Measurements from ENCODE around the gene PARP3.

The PARP3 gene

GRCh38 chr3:51968883-51969678 is 26.9 kb downstream of the PARP3 start:
- peak overlapping the region; percentile 66 for H3K9ac ChIP-seq (ENCODE audit: low read length)
- H3K4me3 ChIP-seq (ENCODE audit: low read depth, low read length), result peak overlapping the region; percentile 68

GRCh38 chr3:51969841-51970240 is 27.7 kb downstream of the PARP3 start:
- Histone ChIP-seq H3K9me3 (ENCODE audit: control insufficient read depth, insufficient read depth, low read depth, low read length) (no peaks in the 10 kb centered on the region), H3K27me3 (ENCODE audit: control insufficient read depth, insufficient read depth, low read length) (peaks cover 26% of the 10 kb centered on the region; the same call in 1 of the 2 replicates), H3K9ac (ENCODE audit: low read length) (no peak overlapping the region), H3K36me3 (ENCODE audit: control insufficient read depth, insufficient read depth, low read length) (no peaks in the 10 kb centered on the region), H3K4me1 (ENCODE audit: control insufficient read depth, insufficient read depth, low read length) (peaks cover 51% of the 10 kb centered on the region), H3K27ac (ENCODE audit: low read depth, low read length) (no peak overlapping the region), H3K4me3 (ENCODE audit: low read depth, low read length) (no peak overlapping the region)

More at GRCh38 chr3:51968883-51969678, 26.9 kb downstream of the PARP3 start:
- Histone ChIP-seq H3K36me3 (ENCODE audit: control insufficient read depth, insufficient read depth, low read length) (no peaks in the 10 kb centered on the region), H3K27me3 (ENCODE audit: control insufficient read depth, insufficient read depth, low read length) (peaks cover 19% of the 10 kb centered on the region; the same call in 1 of the 2 replicates), H3K27ac (ENCODE audit: low read depth, low read length) (peak overlapping the region; percentile 79; the same call in 1 of the 2 replicates), H3K4me1 (ENCODE audit: control insufficient read depth, insufficient read depth, low read length) (peaks cover 51% of the 10 kb centered on the region), H3K9me3 (ENCODE audit: control insufficient read depth, insufficient read depth, low read depth, low read length) (no peaks in the 10 kb centered on the region)

- no peak overlapping the region for H3K4me3 ChIP-seq (ENCODE audit: low read depth, low read length)
- no peak overlapping the region for H3K9ac ChIP-seq (ENCODE audit: low read length)
- no peak overlapping the region for H3K27ac ChIP-seq (ENCODE audit: low read depth, low read length)
Observed at GRCh38 chr3:51970606-51971300, 28.6 kb downstream of the PARP3 start.

GRCh38 chr3:51971350-51971749 is 29.2 kb downstream of the PARP3 start:
- Histone ChIP-seq H3K27ac (ENCODE audit: low read depth, low read length) (no peak overlapping the region), H3K4me3 (ENCODE audit: low read depth, low read length) (no peak overlapping the region), H3K36me3 (ENCODE audit: control insufficient read depth, insufficient read depth, low read length) (no peaks in the 10 kb centered on the region), H3K27me3 (ENCODE audit: control insufficient read depth, insufficient read depth, low read length) (peaks cover 26% of the 10 kb centered on the region), H3K9ac (ENCODE audit: low read length) (no peak overlapping the region), H3K9me3 (ENCODE audit: control insufficient read depth, insufficient read depth, low read depth, low read length) (no peaks in the 10 kb centered on the region), H3K4me1 (ENCODE audit: control insufficient read depth, insufficient read depth, low read length) (peaks cover 45% of the 10 kb centered on the region)

More at GRCh38 chr3:51970606-51971300, 28.6 kb downstream of the PARP3 start:
- H3K36me3 ChIP-seq (ENCODE audit: control insufficient read depth, insufficient read depth, low read length), result no peaks in the 10 kb centered on the region
- no peaks in the 10 kb centered on the region for H3K9me3 ChIP-seq (ENCODE audit: control insufficient read depth, insufficient read depth, low read depth, low read length)
- peaks cover 48% of the 10 kb centered on the region for H3K4me1 ChIP-seq (ENCODE audit: control insufficient read depth, insufficient read depth, low read length)
- H3K27me3 ChIP-seq (ENCODE audit: control insufficient read depth, insufficient read depth, low read length), result peaks cover 24% of the 10 kb centered on the region

GRCh38 chr3:51974277-51974962 is 32.3 kb downstream of the PARP3 start:
- Histone ChIP-seq H3K27me3 (ENCODE audit: control insufficient read depth, insufficient read depth, low read length) (peaks cover 34% of the 10 kb centered on the region), H3K4me1 (ENCODE audit: control insufficient read depth, insufficient read depth, low read length) (peaks cover 27% of the 10 kb centered on the region), H3K27ac (ENCODE audit: low read depth, low read length) (no peak overlapping the region), H3K9me3 (ENCODE audit: control insufficient read depth, insufficient read depth, low read depth, low read length) (no peaks in the 10 kb centered on the region), H3K9ac (ENCODE audit: low read length) (peak overlapping the region; percentile 15), H3K4me3 (ENCODE audit: low read depth, low read length) (peak overlapping the region; percentile 65), H3K36me3 (ENCODE audit: control insufficient read depth, insufficient read depth, low read length) (no peaks in the 10 kb centered on the region)

GRCh38 chr3:51974963-51975851 is 33.0 kb downstream of the PARP3 start, which contains the start of gene ABHD14A:
TSS of gene ABHD14A (plus strand) at chr3:51975064. CDS start at chr3:51975136, 72 bp downstream.
- Histone ChIP-seq H3K27ac (ENCODE audit: low read depth, low read length) (no peak within 1 kb of the TSS), H3K4me3 (ENCODE audit: low read depth, low read length) (peak within 1 kb of the TSS; percentile 65), H3K9me3 (ENCODE audit: control insufficient read depth, insufficient read depth, low read depth, low read length) (no peaks in the 10 kb centered on the region), H3K9ac (ENCODE audit: low read length) (peak within 1 kb of the TSS; percentile 40), H3K4me1 (ENCODE audit: control insufficient read depth, insufficient read depth, low read length) (peaks cover 25% of the 10 kb centered on the region), H3K36me3 (ENCODE audit: control insufficient read depth, insufficient read depth, low read length) (no peaks in the 10 kb centered on the region), H3K27me3 (ENCODE audit: control insufficient read depth, insufficient read depth, low read length) (peaks cover 34% of the 10 kb centered on the region)

- peaks cover 25% of the 10 kb centered on the region for H3K4me1 ChIP-seq (ENCODE audit: control insufficient read depth, insufficient read depth, low read length)
- H3K36me3 ChIP-seq (ENCODE audit: control insufficient read depth, insufficient read depth, low read length), result no peaks in the 10 kb centered on the region
- no peaks in the 10 kb centered on the region for H3K9me3 ChIP-seq (ENCODE audit: control insufficient read depth, insufficient read depth, low read depth, low read length)
- peak overlapping the region; percentile 65 for H3K4me3 ChIP-seq (ENCODE audit: low read depth, low read length)
- peaks cover 34% of the 10 kb centered on the region for H3K27me3 ChIP-seq (ENCODE audit: control insufficient read depth, insufficient read depth, low read length)
- H3K27ac ChIP-seq (ENCODE audit: low read depth, low read length), result no peak overlapping the region
- no peak overlapping the region for H3K9ac ChIP-seq (ENCODE audit: low read length)
Observed at GRCh38 chr3:51975852-51976549, 33.8 kb downstream of the PARP3 start.

GRCh38 chr3:51977446-51978142 is 35.4 kb downstream of the PARP3 start:
- Histone ChIP-seq H3K9ac (ENCODE audit: low read length) (no peak overlapping the region), H3K27me3 (ENCODE audit: control insufficient read depth, insufficient read depth, low read length) (peaks cover 34% of the 10 kb centered on the region), H3K27ac (ENCODE audit: low read depth, low read length) (no peak overlapping the region), H3K4me1 (ENCODE audit: control insufficient read depth, insufficient read depth, low read length) (peaks cover 25% of the 10 kb centered on the region), H3K36me3 (ENCODE audit: control insufficient read depth, insufficient read depth, low read length) (no peaks in the 10 kb centered on the region), H3K9me3 (ENCODE audit: control insufficient read depth, insufficient read depth, low read depth, low read length) (no peaks in the 10 kb centered on the region), H3K4me3 (ENCODE audit: low read depth, low read length) (no peak overlapping the region)

- no peaks in the 10 kb centered on the region for H3K36me3 ChIP-seq (ENCODE audit: control insufficient read depth, insufficient read depth, low read length)
- no peak overlapping the region for H3K9ac ChIP-seq (ENCODE audit: low read length)
- no peaks in the 10 kb centered on the region for H3K9me3 ChIP-seq (ENCODE audit: control insufficient read depth, insufficient read depth, low read depth, low read length)
- H3K4me3 ChIP-seq (ENCODE audit: low read depth, low read length), result no peak overlapping the region
- peaks cover 34% of the 10 kb centered on the region for H3K27me3 ChIP-seq (ENCODE audit: control insufficient read depth, insufficient read depth, low read length)
- peaks cover 27% of the 10 kb centered on the region for H3K4me1 ChIP-seq (ENCODE audit: control insufficient read depth, insufficient read depth, low read length)
- no peak overlapping the region for H3K27ac ChIP-seq (ENCODE audit: low read depth, low read length)
Observed at GRCh38 chr3:51978143-51978502, 36.0 kb downstream of the PARP3 start.
